Mucosa of gallbladder (tissue), 1 donor: Measurements from ENCODE around the gene RLN3. TPM values are rescaled to one million over a fixed set of nuclear protein-coding genes. Genes with fewer than 3 reads are reported as not detected.
"Not testable (repeated sequence)": the region's sequence is repeated elsewhere in the genome, so short reads cannot be mapped to it uniquely, and the experiment has no call there.

ENCODE experiments used
- DNase-seq: peaks from one replicate; pipeline ENCODE4 v3.0.0-alpha.2; 2020; ENCODE audit warnings: low spot score
- total RNA-seq: library from RNA; stranded (reverse); gene quantifications from one replicate; pipeline ENCODE4 v1.2.1, GENCODE V29; 2021
- donor health status: DM: no; HTN: no; CAD: no.

Gene RLN3
- total RNA-seq, 1 donor from 2014 or later = not detected

GRCh38 chr19:13995017-13995728, 32.8 kb upstream of the RLN3 start:
- no peak for DNase-seq

GRCh38 chr19:13995878-13996765, 31.8 kb upstream of the RLN3 start:
- DNase-seq = no peak

- DNase-seq = no peak
Observed at GRCh38 chr19:13996928-13997630, 30.9 kb upstream of the RLN3 start.

- DNase-seq = no peak
Observed at GRCh38 chr19:13997631-13997962, 30.4 kb upstream of the RLN3 start.

GRCh38 chr19:13998426-13998825, 29.5 kb upstream of the RLN3 start:
- DNase-seq = no peak

GRCh38 chr19:13999085-13999484, 28.9 kb upstream of the RLN3 start:
- DNase-seq = no peak

GRCh38 chr19:14000691-14001375, 27.1 kb upstream of the RLN3 start:
- no peak for DNase-seq

- DNase-seq = no peak
Observed at GRCh38 chr19:14002571-14003250, 25.2 kb upstream of the RLN3 start.

- no peak for DNase-seq
Observed at GRCh38 chr19:14003251-14004055, 24.5 kb upstream of the RLN3 start.

GRCh38 chr19:14004619-14005348, 23.2 kb upstream of the RLN3 start:
- DNase-seq = peak; percentile 75

GRCh38 chr19:14005349-14006084, 22.4 kb upstream of the RLN3 start:
- DNase-seq = peak; percentile 91

- DNase-seq = peak; percentile 100
Observed at GRCh38 chr19:14006085-14006765, 21.7 kb upstream of the RLN3 start, which contains the start of gene RFX1. RFX1 (minus strand) TSS chr19:14006320; CDS start chr19:13993843, 12,477 bp downstream.

GRCh38 chr19:14006766-14007562, 21.0 kb upstream of the RLN3 start:
- DNase-seq = no peak

GRCh38 chr19:14012378-14012915, 15.5 kb upstream of the RLN3 start:
- DNase-seq = no peak

- no peak for DNase-seq
Observed at GRCh38 chr19:14015524-14016035, 12.4 kb upstream of the RLN3 start.

- DNase-seq = no peak
Observed at GRCh38 chr19:14019100-14019499, 8.8 kb upstream of the RLN3 start.

GRCh38 chr19:14019739-14020138, 8.2 kb upstream of the RLN3 start:
- not testable (repeated sequence) for DNase-seq
